GM12874 (cell line): ENCODE data around the gene PPM1N.
A peak's percentile ranks its signal among the peaks of the same experiment; 100 is the strongest.

Source experiments
- CTCF ChIP-seq: IDR thresholded peaks from 2 replicates; pipeline ENCODE4 v1.5.1; 2011; ENCODE audit warnings: low read depth, mild to moderate bottlenecking, control low read depth, low read length, moderate library complexity; ENCODE audit not compliant: insufficient read depth

Gene PPM1N

GRCh38 chr19:45517238-45517637 is 19.0 kb downstream of the PPM1N start:
- no peak for TF ChIP-seq CTCF

GRCh38 chr19:45517641-45518468 is 19.6 kb downstream of the PPM1N start:
- TF ChIP-seq CTCF: no peak

- TF ChIP-seq CTCF: no peak
These were observed 20.2 kb downstream of the PPM1N start for GRCh38 chr19:45518469-45518826.

GRCh38 chr19:45522010-45522941 is 24.0 kb downstream of the PPM1N start:
- no peak for TF ChIP-seq CTCF

- peak; percentile 89 for TF ChIP-seq CTCF
These were observed 25.5 kb downstream of the PPM1N start for GRCh38 chr19:45523642-45524256.

GRCh38 chr19:45524575-45525129 is 26.4 kb downstream of the PPM1N start:
- TF ChIP-seq CTCF: no peak

- no peak for TF ChIP-seq CTCF
These were observed 27.9 kb downstream of the PPM1N start for GRCh38 chr19:45526143-45526542.
